Raji (cell line): Measurements from ENCODE around the gene PRDM16.

Experiments
- POLR2A ChIP-seq: IDR thresholded peaks from 2 replicates; pipeline ENCODE4 v1.6.1; 2011; ENCODE audit warnings: low read depth, low read length, control low read depth; ENCODE audit not compliant: insufficient read depth

PRDM16 gene

DNA sequence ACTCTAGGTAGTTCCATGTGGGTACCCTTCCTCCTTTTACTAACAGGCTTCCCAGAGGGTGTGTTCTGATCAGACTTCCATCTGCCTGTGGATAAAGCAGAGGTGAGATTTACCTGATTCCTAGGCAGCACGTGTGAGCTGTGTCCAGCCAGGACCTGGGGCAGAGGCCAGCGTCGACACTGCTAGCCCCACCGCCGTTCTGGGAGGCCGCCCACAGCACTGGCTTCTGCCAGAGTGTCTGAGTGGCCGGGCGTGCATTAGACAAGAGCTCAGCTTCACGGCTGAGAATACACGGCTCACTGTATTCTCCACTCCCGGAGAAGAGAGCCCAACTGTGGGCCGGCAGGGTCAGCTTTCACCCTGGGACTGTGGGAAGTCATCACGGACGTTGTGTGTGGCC is 82.5 kb downstream of the PRDM16 start:
- TF ChIP-seq POLR2A: no peak

DNA sequence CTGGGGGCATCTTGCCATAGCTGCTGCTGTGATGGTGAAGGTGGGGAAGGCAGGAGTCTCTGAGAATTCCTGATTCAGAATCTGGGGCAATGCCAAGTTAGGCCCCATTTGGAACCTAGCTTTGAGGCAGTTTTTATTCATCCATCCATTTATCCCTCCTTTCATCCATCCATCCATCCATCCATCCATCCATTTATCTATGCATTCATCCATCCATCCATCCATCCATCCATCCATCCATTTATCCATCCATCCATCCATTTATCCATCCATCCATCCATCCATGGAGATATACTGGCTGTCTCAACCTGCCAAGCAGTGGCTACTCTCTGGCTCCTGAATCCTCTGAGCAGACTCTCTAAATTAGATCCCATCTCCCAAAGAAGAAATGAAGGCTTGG is 83.1 kb downstream of the PRDM16 start:
- TF ChIP-seq POLR2A: no peak

DNA sequence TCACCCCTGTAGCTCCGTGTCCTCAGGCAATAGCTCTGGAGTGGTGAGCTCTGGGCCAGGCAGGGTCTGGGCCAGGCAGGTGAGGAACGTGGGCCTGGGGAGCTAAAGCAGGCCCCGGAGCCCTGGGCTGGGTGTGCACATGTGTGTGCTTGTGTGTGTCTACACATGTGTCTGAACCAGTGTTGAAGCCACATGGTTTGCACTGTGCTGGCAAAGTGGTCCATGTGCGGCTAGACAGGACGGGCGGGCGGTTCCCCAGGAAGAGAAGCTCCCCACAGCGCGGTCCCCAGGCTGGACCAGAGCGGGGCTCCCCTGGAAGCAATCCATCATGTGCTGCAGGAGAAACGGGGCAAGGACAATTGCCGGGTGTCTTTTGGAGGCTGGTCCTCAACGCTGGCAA is 84.2 kb downstream of the PRDM16 start:
- TF ChIP-seq POLR2A: no peak

DNA sequence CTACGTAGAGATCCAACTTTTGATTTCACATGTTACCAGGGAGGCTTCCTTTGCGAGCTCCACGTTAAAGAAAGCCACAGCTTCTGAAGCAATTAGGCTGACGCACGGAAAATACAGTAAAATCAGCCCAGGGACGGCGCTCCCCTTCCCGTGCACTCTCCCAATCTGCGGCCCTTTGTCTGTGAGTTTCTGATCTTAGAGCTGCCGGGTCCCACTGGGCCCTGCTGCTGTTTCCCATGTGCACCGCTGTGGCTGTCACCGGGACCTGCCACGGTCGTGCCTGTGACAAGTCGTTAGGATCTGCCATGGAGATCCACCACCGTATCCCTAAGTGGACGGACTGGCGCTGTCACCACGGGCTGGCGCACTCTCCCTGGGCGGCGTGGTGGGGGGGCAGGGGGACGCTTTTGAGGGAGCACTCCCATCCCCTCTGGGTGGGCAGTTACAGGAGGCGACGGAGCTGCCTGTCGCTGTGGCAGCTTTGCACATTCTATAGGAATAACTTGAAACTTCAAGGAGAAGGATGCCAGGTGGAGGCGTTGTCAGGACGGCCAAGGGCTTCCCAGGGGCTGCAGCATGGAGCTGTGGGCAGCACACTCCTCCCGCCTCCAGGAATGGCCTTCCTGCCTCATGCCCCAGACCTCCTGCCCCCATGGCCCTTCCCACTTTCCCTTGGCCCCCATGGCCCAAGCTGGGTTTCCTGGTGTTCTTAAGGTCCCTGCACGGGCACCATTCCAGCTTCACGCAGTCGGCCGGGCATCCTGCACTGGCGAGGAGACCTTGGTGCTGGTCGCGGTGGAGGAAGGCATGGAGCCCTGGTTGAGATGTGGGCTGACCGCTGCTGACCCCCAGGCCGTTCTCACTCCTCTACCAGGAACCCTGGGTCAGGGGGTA is 85.1 kb downstream of the PRDM16 start:
- no peak for TF ChIP-seq POLR2A

DNA sequence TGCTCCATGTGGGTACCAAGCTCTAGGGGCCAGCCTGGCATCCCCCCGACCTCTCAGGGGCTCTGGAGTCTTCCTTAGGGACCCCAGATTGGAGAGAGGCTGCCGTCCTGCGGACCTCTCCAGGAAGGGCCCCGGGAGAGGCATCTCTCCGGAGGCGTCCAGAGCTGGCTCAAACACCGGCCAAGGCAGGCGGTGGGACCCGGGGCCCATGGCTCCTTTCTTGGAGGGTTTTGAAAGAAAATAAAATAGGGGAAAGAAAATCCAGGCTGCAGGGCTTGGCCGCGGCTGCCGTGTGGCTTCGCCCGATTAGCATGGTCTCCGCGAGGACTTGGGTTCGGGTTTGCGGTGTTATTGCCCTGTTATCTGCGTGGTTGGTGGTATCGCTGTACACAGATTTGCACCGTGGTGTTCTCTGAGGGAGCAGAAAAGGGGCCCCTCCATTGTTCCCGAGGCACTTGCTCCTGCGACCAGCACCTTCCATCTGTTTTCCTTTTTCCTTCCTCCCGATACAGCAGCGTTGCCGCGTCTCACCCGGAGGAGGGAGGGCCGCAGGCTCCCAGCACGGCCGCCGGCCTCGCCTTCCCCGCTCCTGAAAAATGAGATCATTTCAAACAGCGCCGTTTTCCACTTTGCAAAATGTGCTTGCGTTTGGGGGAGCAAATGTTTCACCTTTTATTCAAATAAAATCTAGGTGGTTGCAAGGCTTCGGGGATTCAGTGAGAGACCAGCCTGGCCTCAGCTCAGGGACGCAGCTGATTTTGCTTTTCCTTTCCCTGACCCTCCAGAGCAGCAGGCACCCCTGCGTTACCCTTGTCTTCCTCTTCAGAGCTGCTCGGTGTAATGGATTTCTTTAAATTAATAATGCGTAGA is 86.3 kb downstream of the PRDM16 start:
- TF ChIP-seq POLR2A: no peak

DNA sequence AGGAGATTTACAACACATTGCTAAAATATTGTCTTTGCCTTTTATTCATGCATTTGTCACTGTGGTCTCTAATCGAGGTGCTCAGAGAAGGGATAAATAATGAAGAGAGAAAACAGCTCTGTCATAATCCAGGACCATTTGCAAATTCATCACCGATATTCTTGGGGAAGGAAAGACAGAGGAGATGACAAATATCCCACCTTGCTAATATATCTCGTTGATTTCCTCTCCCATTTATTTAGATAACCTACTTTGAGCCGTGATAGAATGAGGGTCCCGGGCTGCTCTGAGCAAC is 86.9 kb downstream of the PRDM16 start:
- no peak for TF ChIP-seq POLR2A

DNA sequence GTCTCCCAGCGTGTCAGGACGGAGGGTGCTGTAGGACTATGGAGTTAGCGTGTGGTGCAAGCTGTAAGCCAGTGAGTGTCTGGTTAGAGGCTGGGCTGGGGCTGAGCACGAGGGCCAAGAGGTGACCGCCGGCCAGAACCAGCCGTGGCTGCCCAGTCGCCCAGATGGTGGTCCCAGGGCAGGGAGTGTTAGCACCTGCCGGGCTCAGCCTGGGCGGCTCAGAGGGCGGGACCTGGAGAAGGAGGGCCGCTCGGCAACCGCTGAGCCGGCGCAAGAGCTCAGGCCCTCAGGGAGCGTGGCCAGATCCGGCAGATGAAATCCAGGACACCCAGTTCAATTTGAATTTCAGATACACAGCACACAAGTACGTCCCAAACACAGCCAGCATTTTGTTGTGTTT is 87.9 kb downstream of the PRDM16 start:
- no peak for TF ChIP-seq POLR2A

DNA sequence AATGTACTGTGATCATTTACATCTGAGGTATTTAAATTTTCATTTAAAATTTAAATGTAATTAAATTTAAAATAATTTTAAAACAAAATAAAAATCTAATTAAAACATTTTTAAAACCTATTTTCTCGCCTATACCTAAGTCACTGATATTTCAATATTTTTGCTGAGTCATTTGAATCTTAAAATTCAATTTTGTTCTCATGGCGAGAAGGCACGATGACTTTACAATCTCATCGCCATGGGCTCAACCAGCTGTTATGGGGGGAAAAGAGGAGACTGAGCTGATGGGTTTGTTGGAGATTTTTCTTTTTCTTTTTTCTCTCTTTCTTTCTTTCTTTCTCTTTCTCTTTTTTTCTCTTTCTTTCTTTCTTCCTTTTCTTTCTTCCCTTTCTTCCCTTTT is 89.3 kb downstream of the PRDM16 start:
- TF ChIP-seq POLR2A: no peak

DNA sequence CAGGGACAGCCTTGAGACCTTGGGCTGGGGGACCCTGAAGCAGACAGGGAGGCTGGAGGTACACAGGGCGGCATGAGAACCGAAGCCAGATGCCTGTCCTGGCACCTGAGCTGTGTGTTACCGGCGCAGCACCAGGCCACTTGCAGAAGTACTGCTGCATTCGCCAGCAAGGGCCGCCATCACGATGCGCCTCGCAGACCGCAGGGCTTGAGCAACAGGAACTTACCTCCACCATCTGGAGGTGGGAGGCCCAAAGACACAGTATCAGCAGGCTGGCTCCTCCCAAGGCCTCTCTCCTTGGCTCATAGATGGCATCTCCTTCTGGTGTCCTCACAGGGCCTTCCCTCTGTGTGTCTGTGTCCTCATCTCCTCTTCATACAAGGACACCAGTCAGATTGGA is 90.1 kb downstream of the PRDM16 start:
- no peak for TF ChIP-seq POLR2A

DNA sequence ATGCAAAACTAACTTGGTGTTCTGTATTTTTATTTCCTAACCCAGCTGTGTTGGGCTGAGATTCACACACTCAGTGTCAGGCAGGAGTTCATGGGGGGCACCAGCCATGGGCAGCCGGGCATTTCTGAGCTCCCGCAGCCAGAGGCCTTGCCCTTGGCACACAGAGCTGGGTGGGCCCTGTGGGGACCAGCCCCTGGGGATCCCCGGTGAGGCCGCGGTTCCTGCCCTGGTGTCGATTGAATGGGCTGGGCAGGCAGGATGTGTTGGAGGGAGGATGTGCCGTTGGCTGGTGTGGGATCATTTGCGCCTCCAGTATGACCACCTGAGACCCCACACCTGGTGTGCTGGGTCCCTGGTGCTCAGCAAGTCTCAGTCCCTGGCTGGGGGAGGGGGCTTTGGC is 91.0 kb downstream of the PRDM16 start:
- no peak for TF ChIP-seq POLR2A

DNA sequence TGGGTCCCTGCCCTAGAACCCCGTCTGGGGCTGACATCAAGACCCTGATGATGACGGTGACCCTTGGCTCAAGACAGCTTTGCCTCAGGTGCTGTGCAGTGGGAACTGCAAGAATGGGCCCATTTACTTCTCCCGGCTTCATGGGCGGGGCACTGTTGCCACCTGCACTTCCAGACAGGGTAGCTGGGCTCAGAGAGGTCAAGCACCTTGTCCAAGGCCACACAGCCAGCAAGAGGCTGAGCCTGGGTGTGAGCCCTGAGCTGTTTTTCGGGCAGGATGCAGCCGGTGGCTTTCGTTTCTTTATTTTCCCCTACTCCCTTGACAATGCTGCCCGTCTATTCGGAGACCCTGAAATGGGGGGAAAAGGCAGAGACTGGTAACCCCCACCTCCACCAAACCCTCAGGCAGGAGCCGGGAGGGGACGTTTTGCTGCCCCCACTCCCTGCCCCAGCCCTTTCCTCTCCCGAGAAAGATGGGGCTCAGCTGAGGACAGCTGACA is 91.7 kb downstream of the PRDM16 start:
- TF ChIP-seq POLR2A: no peak

DNA sequence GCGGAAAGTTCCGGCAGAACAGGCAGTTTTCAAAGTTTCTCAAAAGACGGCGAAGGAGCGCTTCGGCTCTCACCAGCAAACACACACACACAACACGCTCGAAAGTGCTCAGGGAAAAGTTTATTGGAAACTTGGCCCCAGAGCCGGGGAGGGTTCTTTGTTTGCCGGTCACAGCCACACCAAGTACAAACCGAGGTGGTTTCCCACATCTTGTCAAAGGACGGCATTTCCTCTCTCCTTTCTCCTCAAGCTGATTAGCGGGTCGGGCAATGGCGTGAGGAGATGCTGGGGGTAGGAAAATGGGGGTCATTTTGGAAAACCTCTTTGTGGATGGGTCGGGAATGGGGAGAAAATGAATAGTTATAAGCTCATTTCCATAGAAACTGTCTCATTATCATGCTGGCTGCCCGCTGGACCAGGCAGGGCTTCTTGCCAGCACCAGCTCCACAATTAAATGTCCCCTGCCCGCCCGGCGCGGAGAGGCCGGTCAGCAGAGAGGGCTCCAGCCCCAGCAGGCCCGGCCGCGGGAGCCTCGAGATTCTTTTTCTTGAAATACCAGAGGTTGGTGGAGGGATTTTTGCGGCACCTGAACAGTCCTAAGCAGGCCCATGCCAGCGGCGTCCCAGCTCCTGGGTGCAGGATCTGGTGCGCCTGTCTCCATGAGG is 92.3 kb downstream of the PRDM16 start:
- no peak for TF ChIP-seq POLR2A

DNA sequence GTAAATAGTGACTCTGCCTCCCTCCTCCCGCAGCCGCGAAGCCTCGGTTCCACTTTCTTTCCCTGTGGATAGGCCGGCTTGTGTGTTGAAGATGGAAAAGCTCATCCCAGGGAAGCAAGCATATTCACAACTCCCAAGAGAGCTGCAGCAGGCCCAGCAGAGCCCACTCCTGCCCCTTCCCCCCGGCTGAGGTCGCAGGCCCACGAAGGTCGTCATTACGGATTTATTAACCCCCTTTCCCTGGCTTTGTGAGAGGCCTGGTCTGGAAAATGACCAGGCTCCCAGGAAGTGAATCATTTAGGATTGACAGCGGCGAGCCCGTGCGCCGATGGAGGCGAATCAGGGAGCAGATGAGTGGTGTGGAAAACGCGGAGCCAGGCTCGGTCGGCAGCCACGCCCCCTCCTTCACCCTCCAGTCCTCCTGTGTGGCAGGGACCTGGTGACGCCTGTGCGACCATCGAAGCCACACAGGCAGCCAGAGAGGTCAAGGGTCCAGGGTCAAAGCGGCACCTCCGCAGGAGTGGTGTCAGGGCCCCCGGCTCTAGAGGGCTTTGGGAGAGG is 93.4 kb downstream of the PRDM16 start:
- TF ChIP-seq POLR2A: no peak

DNA sequence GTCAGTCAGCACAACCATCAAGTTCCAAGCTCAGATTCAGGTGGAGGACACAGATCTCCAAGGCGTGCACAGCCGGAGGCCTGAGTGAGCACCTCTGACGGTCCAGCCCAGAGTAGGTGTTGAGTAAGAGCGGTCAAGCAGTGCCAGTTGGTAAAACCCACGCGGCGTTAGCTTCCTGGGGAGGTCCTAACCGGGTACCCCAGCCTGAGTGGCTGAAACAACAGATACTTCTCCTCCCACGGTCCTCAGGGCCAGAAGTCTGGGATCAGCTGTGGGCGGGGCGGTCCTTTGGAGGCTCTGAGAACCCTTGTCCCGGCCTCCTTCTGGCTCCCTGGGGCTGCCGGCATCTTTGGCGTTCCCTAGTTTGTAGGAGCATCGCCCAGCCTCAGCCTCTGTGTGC is 94.4 kb downstream of the PRDM16 start:
- TF ChIP-seq POLR2A: no peak

DNA sequence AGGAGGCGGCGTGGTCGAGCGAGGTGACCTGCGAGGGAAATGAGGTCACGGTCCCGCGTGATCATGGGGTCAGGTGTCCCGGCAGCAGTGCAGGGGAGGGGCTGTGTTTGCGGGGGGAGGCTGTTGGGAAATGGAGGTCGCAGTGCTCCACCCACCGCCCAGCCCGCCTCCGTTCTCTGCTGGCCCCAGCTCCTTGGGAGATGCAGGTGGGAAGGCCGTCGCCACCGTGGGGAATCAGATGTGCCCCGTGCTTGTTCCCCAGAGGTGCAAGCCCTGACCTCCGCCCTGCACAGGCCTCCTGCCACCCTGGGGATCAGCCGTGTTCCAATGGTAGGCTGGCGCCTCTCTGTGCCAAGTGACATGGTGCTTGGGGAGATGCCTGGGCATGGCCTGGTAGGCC is 95.7 kb downstream of the PRDM16 start:
- TF ChIP-seq POLR2A: no peak

DNA sequence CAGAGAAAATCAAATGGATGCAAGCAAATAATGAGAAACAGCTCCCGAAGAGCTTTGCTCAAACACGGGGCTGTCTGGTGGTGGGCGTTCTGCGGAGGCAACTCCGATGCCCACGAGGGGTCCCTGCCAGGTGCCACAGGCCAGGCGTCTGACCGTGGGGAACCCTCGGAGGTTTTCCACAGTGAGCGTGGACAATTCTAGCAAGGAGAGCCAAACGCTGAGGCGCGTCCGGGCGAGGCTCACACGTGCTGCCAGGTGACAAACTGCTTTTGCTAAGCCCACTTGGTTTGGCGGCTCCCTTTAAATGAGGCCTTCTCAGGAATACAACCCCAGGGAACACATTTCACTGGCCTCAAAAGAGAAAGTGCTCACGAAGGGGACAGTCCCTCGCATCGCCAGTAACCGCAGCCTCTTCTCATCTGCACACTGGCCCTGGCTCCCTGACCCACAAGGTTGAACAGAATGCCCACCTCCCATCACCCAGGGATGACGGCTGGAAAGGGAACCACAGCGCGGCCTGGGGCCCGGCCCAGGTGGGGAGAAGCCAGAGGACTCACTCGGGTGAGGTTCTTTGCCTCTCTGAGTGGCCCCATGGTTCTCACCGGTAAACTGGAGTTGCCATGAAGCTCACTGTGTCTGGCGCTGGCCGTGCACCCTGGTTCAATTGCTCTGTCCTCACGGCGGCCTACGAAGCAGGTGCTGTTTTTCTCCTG is 97.4 kb downstream of the PRDM16 start:
- TF ChIP-seq POLR2A: no peak
